SJCRH30 (cell line): Measurements from ENCODE around the gene SELENOO. TPM values are rescaled to one million over a fixed set of nuclear protein-coding genes. Genes with fewer than 3 reads are reported as not detected.

Experiments used
- DNase-seq, 2 experiments: peaks; one replicate each; pipeline ENCODE4 v3.0.0-alpha.2; 2015 to 2020
- H3K27ac ChIP-seq: fragments of 250-450 bp; sonication (Bioruptor Pico); 2 replicates; pipeline ENCODE4 v1.5.1; 2020; ENCODE audit warnings: mild to moderate bottlenecking, moderate library complexity
- H3K27me3 ChIP-seq: fragments of 250-450 bp; sonication (Bioruptor Pico); 2 replicates; pipeline ENCODE4 v1.5.1; 2020; ENCODE audit warnings: mild to moderate bottlenecking, moderate library complexity
- H3K36me3 ChIP-seq: fragments of 250-450 bp; sonication (Bioruptor Pico); 2 replicates; pipeline ENCODE4 v1.5.1; 2020; ENCODE audit warnings: mild to moderate bottlenecking, moderate library complexity
- H3K4me1 ChIP-seq: fragments of 250-450 bp; sonication (Bioruptor Pico); 2 replicates; pipeline ENCODE4 v1.5.1; 2020; ENCODE audit warnings: mild to moderate bottlenecking, moderate library complexity
- H3K4me3 ChIP-seq: fragments of 250-450 bp; sonication (Bioruptor Pico); 2 replicates; pipeline ENCODE4 v1.5.1; 2020; ENCODE audit warnings: mild to moderate bottlenecking, moderate library complexity
- H3K9me3 ChIP-seq: fragments of 250-450 bp; sonication (Bioruptor Pico); replicated peaks from 2 replicates; pipeline ENCODE4 v1.5.1; 2020; ENCODE audit warnings: mild to moderate bottlenecking, moderate library complexity
- total RNA-seq: library from RNA; depleted of rRNA; stranded (reverse); fragments of >200 nt; shearing (Covaris generic); gene quantifications from 2 replicates; pipeline ENCODE4 v1.2.3, GENCODE V29; 2014; rRNA removed

The SELENOO gene
- total RNA-seq, 1 experiment from 2014 or later: 15.4 TPM

GRCh38 chr22:50260801-50261614 lies 60.2 kb downstream of the SELENOO start:
- Histone ChIP-seq H3K36me3 (no peaks in the 10 kb centered on the region), H3K27ac (peak overlapping the region; percentile 53), H3K4me1 (peaks cover 17% of the 10 kb centered on the region), H3K9me3 (no peaks in the 10 kb centered on the region), H3K4me3 (peak overlapping the region; percentile 87), H3K27me3 (no peaks in the 10 kb centered on the region)
- DNase-seq: peak; percentile 73 to 74

DNA sequence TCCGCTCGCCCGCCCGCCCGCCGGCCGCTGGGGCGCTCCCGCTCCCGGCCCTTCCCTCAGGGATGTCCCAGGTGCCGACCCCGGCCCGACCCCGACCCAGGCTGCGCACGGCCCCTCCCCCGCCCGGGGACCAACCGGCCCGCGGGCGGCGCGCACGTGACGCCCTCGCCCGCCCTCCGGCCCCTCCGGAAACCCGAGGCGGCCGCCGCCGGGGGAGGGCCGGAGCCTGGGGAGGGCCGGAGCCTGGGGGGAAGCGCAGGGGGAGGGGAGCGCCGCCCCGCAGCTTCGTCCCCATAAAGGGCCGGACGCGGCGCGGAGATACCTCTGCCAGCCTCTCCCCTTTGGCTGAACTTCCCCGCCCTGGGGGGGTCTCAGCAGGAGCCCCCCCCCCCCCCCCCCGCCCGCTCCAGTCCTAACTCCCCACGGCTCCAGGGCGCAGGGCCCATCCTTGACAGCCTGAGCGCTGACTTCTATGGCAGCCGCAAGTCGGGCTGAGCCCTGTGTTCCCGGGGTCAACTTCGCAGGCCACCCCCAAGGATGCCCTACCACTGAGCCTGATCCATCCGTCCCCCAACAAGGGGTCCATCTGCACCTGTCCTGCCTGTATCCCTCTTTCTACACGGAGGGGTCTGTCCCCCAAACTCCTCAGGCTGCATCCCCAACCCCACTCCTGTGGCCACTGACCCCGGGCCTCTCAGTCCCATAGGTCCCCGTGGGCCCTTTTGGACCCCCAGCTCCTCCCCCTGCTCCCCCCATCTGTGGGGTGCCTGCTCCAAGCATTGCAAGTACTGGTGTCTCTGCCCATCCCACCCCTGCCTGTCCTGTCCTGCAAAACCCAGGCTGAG lies 61.0 kb downstream of the SELENOO start, which contains the start of gene MAPK12:
Gene MAPK12, minus strand, starts transcription at position 69 of the 845 bp plus-strand sequence. CDS start 174 bp downstream, outside the sequence.
- H3K4me3 ChIP-seq: peak within 1 kb of the TSS; percentile 87
- peaks cover 17% of the 10 kb centered on the region for H3K4me1 ChIP-seq
- DNase-seq: peak; percentile 61 to 77
- H3K27ac ChIP-seq: peak within 1 kb of the TSS; percentile 53
- no peaks in the 10 kb centered on the region for H3K9me3 ChIP-seq
- H3K27me3 ChIP-seq: no peaks in the 10 kb centered on the region
- no peaks in the 10 kb centered on the region for H3K36me3 ChIP-seq

GRCh38 chr22:50262460-50262911 lies 61.7 kb downstream of the SELENOO start:
- no peak overlapping the region for H3K27ac ChIP-seq
- H3K4me1 ChIP-seq: peaks cover 17% of the 10 kb centered on the region
- no peaks in the 10 kb centered on the region for H3K9me3 ChIP-seq
- DNase-seq: peak; percentile 46 to 66
- no peaks in the 10 kb centered on the region for H3K27me3 ChIP-seq
- no peaks in the 10 kb centered on the region for H3K36me3 ChIP-seq
- H3K4me3 ChIP-seq: peak overlapping the region; percentile 87

DNA sequence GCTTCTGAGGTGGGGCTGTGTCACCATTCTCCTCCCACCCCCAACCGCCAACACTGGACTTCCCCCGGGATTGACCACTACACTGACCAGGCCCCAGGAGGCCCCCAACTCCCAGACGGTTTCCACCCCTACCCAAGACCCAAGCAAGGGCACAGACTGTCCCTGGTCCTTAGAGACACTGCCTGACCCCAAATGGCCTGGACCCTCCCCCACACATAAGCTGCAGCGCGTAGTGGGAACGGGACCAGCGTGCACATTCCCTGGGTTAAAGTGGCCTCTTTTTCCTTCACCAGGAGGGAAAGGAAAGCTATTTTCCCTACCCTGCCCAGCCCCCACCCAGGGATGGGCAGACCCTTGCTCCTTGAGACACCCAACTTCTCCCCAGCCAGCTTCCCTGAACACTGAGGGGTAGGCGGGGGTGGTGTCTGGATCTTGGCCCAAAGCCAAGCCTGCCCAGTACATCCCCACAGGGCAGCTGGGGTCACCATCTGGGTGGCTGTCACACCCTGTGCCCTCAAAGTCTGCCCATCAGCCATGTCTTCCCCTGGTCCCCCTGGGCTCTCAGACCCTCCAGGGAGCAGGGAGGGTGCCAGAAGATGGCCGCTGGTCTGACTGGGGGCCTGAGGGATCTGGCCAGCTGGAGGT lies 62.3 kb downstream of the SELENOO start:
- Histone ChIP-seq H3K36me3 (no peaks in the 10 kb centered on the region), H3K4me3 (no peak overlapping the region), H3K9me3 (no peaks in the 10 kb centered on the region), H3K27ac (no peak overlapping the region), H3K4me1 (peaks cover 17% of the 10 kb centered on the region), H3K27me3 (no peaks in the 10 kb centered on the region)
- DNase-seq: no peak

DNA sequence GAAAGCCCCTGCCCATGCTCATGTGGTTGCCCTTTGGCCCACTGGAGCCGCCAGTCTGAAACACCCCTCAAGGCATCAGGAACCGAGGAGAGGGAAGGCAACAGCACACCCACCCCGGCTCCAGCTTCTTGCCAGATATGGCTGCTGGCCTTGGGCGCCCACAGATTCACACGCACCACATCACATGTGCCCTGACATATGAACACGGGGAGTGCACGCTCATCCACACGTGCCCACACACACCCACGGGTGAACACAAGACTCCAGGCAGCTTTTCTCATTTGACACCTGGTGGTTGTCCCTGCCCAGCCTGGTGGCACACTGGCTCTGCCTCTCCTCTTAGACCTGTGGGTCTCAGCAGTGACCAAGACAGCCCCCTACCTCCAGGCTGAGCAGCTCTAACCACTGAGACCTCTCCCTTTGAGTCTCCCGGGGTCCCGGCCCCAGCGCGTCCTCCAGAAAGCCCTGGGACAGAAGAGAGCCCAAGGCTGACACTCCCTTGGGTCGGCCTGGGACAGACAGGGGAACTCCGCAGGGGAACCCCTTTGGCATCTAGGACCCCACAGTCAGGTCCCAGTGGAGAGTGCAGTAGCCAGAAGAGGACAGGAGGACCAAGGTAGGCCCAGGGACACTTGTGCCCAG lies 63.4 kb downstream of the SELENOO start:
- Histone ChIP-seq H3K27ac (no peak overlapping the region), H3K4me3 (no peak overlapping the region), H3K4me1 (peaks cover 18% of the 10 kb centered on the region), H3K9me3 (no peaks in the 10 kb centered on the region), H3K27me3 (no peaks in the 10 kb centered on the region), H3K36me3 (no peaks in the 10 kb centered on the region)
- DNase-seq: no peak

GRCh38 chr22:50264946-50265669 lies 64.3 kb downstream of the SELENOO start:
- no peak for DNase-seq
- Histone ChIP-seq H3K27ac (no peak overlapping the region), H3K27me3 (no peaks in the 10 kb centered on the region), H3K36me3 (no peaks in the 10 kb centered on the region), H3K9me3 (no peaks in the 10 kb centered on the region), H3K4me3 (no peak overlapping the region), H3K4me1 (peaks cover 23% of the 10 kb centered on the region)

GRCh38 chr22:50266994-50267393 lies 66.2 kb downstream of the SELENOO start:
- Histone ChIP-seq H3K36me3 (no peaks in the 10 kb centered on the region), H3K4me3 (no peak overlapping the region), H3K27ac (no peak overlapping the region), H3K4me1 (peaks cover 30% of the 10 kb centered on the region), H3K9me3 (no peaks in the 10 kb centered on the region), H3K27me3 (no peaks in the 10 kb centered on the region)
- DNase-seq: no peak

Other genes starting within 250 kb of the SELENOO start
- 51.2 and 53.6 TPM in 2 replicates for gene PIM3, start 240.2 kb upstream of the SELENOO start, total RNA-seq
- not detected in 2 replicates for gene IL17REL, start 188.2 kb upstream of the SELENOO start, total RNA-seq
- not detected in 2 replicates for gene TTLL8, start 142.7 kb upstream of the SELENOO start, total RNA-seq
- gene MLC1, start 115.6 kb upstream of the SELENOO start, total RNA-seq: 0.04 and 0.18 TPM in 2 replicates
- gene MOV10L1, start 111.0 kb upstream of the SELENOO start, total RNA-seq: not detected in 2 replicates
- not detected in 2 replicates for gene PANX2, start 30.3 kb upstream of the SELENOO start, total RNA-seq
- gene TRABD, start 15.1 kb upstream of the SELENOO start, total RNA-seq: 38.7 and 39.1 TPM in 2 replicates
- gene TUBGCP6, start 44.0 kb downstream of the SELENOO start, total RNA-seq: 27.8 and 40.2 TPM in 2 replicates
- gene HDAC10, start 50.3 kb downstream of the SELENOO start, total RNA-seq: 11.2 and 21.4 TPM in 2 replicates
- 52.0 and 54.0 TPM in 2 replicates for gene MAPK12, start 60.7 kb downstream of the SELENOO start, total RNA-seq
- gene MAPK11, start 69.4 kb downstream of the SELENOO start, total RNA-seq: 3.2 and 4.2 TPM in 2 replicates
- 104 and 109 TPM in 2 replicates for gene PLXNB2, start 106.6 kb downstream of the SELENOO start, total RNA-seq
- gene DENND6B, start 126.0 kb downstream of the SELENOO start, total RNA-seq: 0.08 and 0.18 TPM in 2 replicates
- 51.6 and 60.6 TPM in 2 replicates for gene PPP6R2, start 142.3 kb downstream of the SELENOO start, total RNA-seq